HCT116 (cell line): ENCODE results near the gene WTAP. TPM values are rescaled to one million over a fixed set of nuclear protein-coding genes. Genes with fewer than 3 reads are reported as not detected.

ENCODE experiments used
- ATAC-seq: fragments of 200-7000 bp; cut with Tn5 transposase; 2 replicates; pipeline ENCODE4 v1.9.1; 2020; ENCODE audit warnings: mild to moderate bottlenecking, moderate library complexity
- BruUV-seq: library from RNA; stranded (reverse); fragments of 400-500 nt; replicated peaks from 2 replicates; lab custom pipeline; 2021; lab: Mats Ljungman, UMichigan
- CTCF ChIA-PET: fragments of 300-600 bp; sonication (Branson Sonifier 250); formaldehyde crosslinking; loops from one replicate; lab custom pipeline; 2021; ENCODE audit warnings: antibody characterized with exemption; lab: Charles Lee
- POLR2A ChIA-PET: fragments of 300-600, 350-600 bp; sonication (Branson Sonifier 250); formaldehyde crosslinking; loops from one replicate; lab custom pipeline; 2021; ENCODE audit warnings: antibody characterized with exemption; lab: Charles Lee
- RAD21 ChIA-PET, 2 experiments: fragments of 300-600 bp; sonication (Branson Sonifier 250); formaldehyde crosslinking; loops; one replicate each; lab custom pipeline; 2023; ENCODE audit warnings: low total read pairs in 2 of 2; ENCODE audit not compliant: uncharacterized antibody in 2 of 2, unreplicated experiment in 2 of 2, low non-redundant PET in 1 of 2; lab: Charles Lee
- DNase-seq: peaks from one replicate; pipeline ENCODE4 v3.0.0-alpha.2; 2010; ENCODE audit warnings: low read depth, low spot score
- H2AFZ ChIP-seq: fragments of 200-600 bp; shearing (Covaris generic), sonication (generic); 2 replicates; pipeline ENCODE4 v1.6.1; 2017; ENCODE audit warnings: low read depth, mixed run types, mixed read lengths, antibody characterized with exemption, low read length; ENCODE audit not compliant: poor library complexity, severe bottlenecking
- H3K27ac ChIP-seq: 2 replicates; pipeline ENCODE4 v1.5.1; 2012; ENCODE audit warnings: low read depth, low read length
- H3K27me3 ChIP-seq: fragments of 200-600 bp; sonication (generic); 2 replicates; pipeline ENCODE4 v1.6.1; 2016; ENCODE audit warnings: mixed run types, low read length, mixed read lengths; ENCODE audit not compliant: insufficient read depth
- H3K36me3 ChIP-seq, 2 experiments: fragments of 200-500 bp in 1 of 2; fragments of 200-600 bp in 1 of 2; sonication (Bioruptor generic) in 1 of 2; sonication (generic) in 1 of 2; 2 replicates each; pipeline versions ENCODE4 v1.5.1 to v1.6.1; 2014 to 2016; ENCODE audit warnings: low read length in 2 of 2, inconsistent platforms in 1 of 2, mixed read lengths in 1 of 2, mixed run types in 1 of 2; ENCODE audit not compliant: insufficient read depth in 2 of 2, control insufficient read depth in 1 of 2
- H3K4me1 ChIP-seq, 2 experiments: fragments of 200-600 bp in 1 of 2; sonication (generic) in 1 of 2; 2 replicates each; pipeline versions ENCODE4 v1.5.1 to v1.6.1; 2012 to 2017; ENCODE audit warnings: low read length in 2 of 2, inconsistent platforms in 1 of 2, mild to moderate bottlenecking in 1 of 2, mixed read lengths in 1 of 2, mixed run types in 1 of 2, moderate library complexity in 1 of 2; ENCODE audit not compliant: insufficient read depth in 2 of 2, control insufficient read depth in 1 of 2
- H3K4me2 ChIP-seq: fragments of 200-600 bp; sonication (generic); 2 replicates; pipeline ENCODE4 v1.6.1; 2017; ENCODE audit warnings: mixed run types, low read length, mixed read lengths
- H3K4me3 ChIP-seq, 2 experiments: fragments of 200-600 bp in 1 of 2; sonication (generic) in 1 of 2; replicated peaks in 1 of 2; 2 replicates each; pipeline ENCODE4 v1.5.1; 2011 to 2016; ENCODE audit warnings: low read length in 2 of 2, control low read depth in 1 of 2, low read depth in 1 of 2, mild to moderate bottlenecking in 1 of 2, mixed read lengths in 1 of 2, mixed run types in 1 of 2
- H3K79me2 ChIP-seq: fragments of 200-600 bp; sonication (generic); 2 replicates; pipeline ENCODE4 v1.6.1; 2017; ENCODE audit warnings: mild to moderate bottlenecking, mixed run types, low read length, moderate library complexity, mixed read lengths; ENCODE audit not compliant: insufficient read depth
- H3K9ac ChIP-seq: fragments of 200-600 bp; sonication (generic); 2 replicates; pipeline ENCODE4 v1.6.1; 2016; ENCODE audit warnings: low read length, mixed read lengths
- H3K9me2 ChIP-seq: fragments of 200-600 bp; sonication (generic), shearing (Covaris generic); 2 replicates; pipeline ENCODE4 v1.6.1; 2017; ENCODE audit warnings: mixed run types, mild to moderate bottlenecking, moderate library complexity; ENCODE audit not compliant: insufficient read depth
- H3K9me3 ChIP-seq, 2 experiments: fragments of 200-500 bp in 1 of 2; fragments of 200-600 bp in 1 of 2; sonication (Bioruptor generic) in 1 of 2; sonication (generic) in 1 of 2; 2 replicates each; pipeline ENCODE4 v1.6.1; 2014 to 2017; ENCODE audit warnings: low read length in 2 of 2, mixed read lengths in 2 of 2, inconsistent platforms in 1 of 2, low read depth in 1 of 2, mild to moderate bottlenecking in 1 of 2, mixed run types in 1 of 2, moderate library complexity in 1 of 2; ENCODE audit not compliant: control insufficient read depth in 1 of 2, insufficient read depth in 1 of 2
- H4K20me1 ChIP-seq: fragments of 200-600 bp; sonication (generic), shearing (Covaris generic); 2 replicates; pipeline ENCODE4 v1.6.1; 2017; ENCODE audit warnings: mixed run types, mild to moderate bottlenecking, moderate library complexity; ENCODE audit not compliant: insufficient read depth
- ATF3 ChIP-seq: IDR thresholded peaks from 2 replicates; pipeline ENCODE4 v1.6.1; 2012
- CBX3 ChIP-seq: IDR thresholded peaks from 2 replicates; pipeline ENCODE4 v1.6.1; 2012; ENCODE audit warnings: low read depth
- CEBPB ChIP-seq: IDR thresholded peaks from 2 replicates; pipeline ENCODE4 v1.6.1; 2012; ENCODE audit warnings: low read depth
- EGR1 ChIP-seq: IDR thresholded peaks from 2 replicates; pipeline ENCODE4 v1.6.1; 2012; ENCODE audit warnings: low read depth
- ELF1 ChIP-seq: IDR thresholded peaks from 2 replicates; pipeline ENCODE4 v1.6.1; 2012; ENCODE audit warnings: low read depth, borderline replicate concordance
- EZH2 ChIP-seq: fragments of 200-600 bp; sonication (generic); IDR thresholded peaks from 2 replicates; pipeline ENCODE4 v1.6.1; 2017; ENCODE audit warnings: antibody characterized with exemption, mixed run types
- EZH2phosphoT487 ChIP-seq: fragments of 200-600 bp; IDR thresholded peaks from 2 replicates; pipeline ENCODE4 v1.6.1; 2018; ENCODE audit warnings: antibody characterized with exemption, borderline replicate concordance
- MAX ChIP-seq: IDR thresholded peaks from 2 replicates; pipeline ENCODE4 v1.6.1; 2012
- POLR2A ChIP-seq: IDR thresholded peaks from 2 replicates; pipeline ENCODE4 v1.7.0; 2011; ENCODE audit warnings: borderline replicate concordance; ENCODE audit not compliant: insufficient read depth, insufficient read length; ENCODE audit errors: extremely low read depth
- POLR2AphosphoS5 ChIP-seq: IDR thresholded peaks from 2 replicates; pipeline ENCODE4 v1.6.1; 2011; ENCODE audit warnings: mild to moderate bottlenecking, low read depth, low read length, moderate library complexity
- RAD21 ChIP-seq: IDR thresholded peaks from 2 replicates; pipeline ENCODE4 v1.6.1; 2012; ENCODE audit warnings: low read depth, mild to moderate bottlenecking
- REST ChIP-seq: IDR thresholded peaks from 2 replicates; pipeline ENCODE4 v1.6.1; 2012; ENCODE audit warnings: low read depth
- SP1 ChIP-seq: IDR thresholded peaks from 2 replicates; pipeline ENCODE4 v1.6.1; 2012; ENCODE audit warnings: low read depth
- ZBTB33 ChIP-seq: IDR thresholded peaks from 2 replicates; pipeline ENCODE4 v1.6.1; 2011; ENCODE audit warnings: mild to moderate bottlenecking, low read length, moderate library complexity; ENCODE audit not compliant: insufficient replicate concordance; ENCODE audit errors: extremely low read depth
- intact Hi-C: fragments of 100-400 bp; cut with micrococcal nuclease; formaldehyde crosslinking; loops from 2 replicates; pipeline ENCODE4 v1.10.0; 2022
- total RNA-seq: library from RNA; stranded (reverse); gene quantifications from one replicate; pipeline ENCODE4 v1.2.1, GENCODE V29; 2021; ENCODE audit not compliant: unreplicated experiment

The WTAP gene
- total RNA-seq, 1 experiment from 2014 or later = 88.6 TPM

- H3K27ac ChIP-seq = no peak overlapping the region
- H3K4me2 ChIP-seq = no peak overlapping the region
- no peak for ATAC-seq
- TF ChIP-seq POLR2AphosphoS5 (no peak), EZH2 (no peak), EZH2phosphoT487 (no peak), ELF1 (no peak), POLR2A (no peak), MAX (no peak), SP1 (no peak)
- no peak overlapping the region for H3K9ac ChIP-seq
- BruUV-seq = no TSS peak
- H3K4me3 ChIP-seq = no peak overlapping the region
- no peak for DNase-seq
- H3K36me3 ChIP-seq = peaks cover 30 to 34% of the 10 kb centered on the region in 2 experiments
- H3K27me3 ChIP-seq = no peaks in the 10 kb centered on the region
- no peaks in the 10 kb centered on the region for H3K9me2 ChIP-seq
- H4K20me1 ChIP-seq = peaks cover 4% of the 10 kb centered on the region
- CTCF ChIA-PET = no interaction called here
- no peak overlapping the region for H2AFZ ChIP-seq
- H3K9me3 ChIP-seq = no peaks in the 10 kb centered on the region
- H3K4me1 ChIP-seq = no peaks in the 10 kb centered on the region
- POLR2A ChIA-PET = no interaction called here
- peaks cover 50% of the 10 kb centered on the region for H3K79me2 ChIP-seq
- RAD21 ChIA-PET = no interaction called here
- intact Hi-C loops = loop anchor here (5.0 kb wide), 1 partner anchor 175 kb away; no protein-coding TSS in a partner anchor
These were observed 70.2 kb downstream of the WTAP start for GRCh38 chr6:159797554-159797953.

- peaks cover 4% of the 10 kb centered on the region for H4K20me1 ChIP-seq
- no TSS peak for BruUV-seq
- no peak within 1 kb of the TSS for H3K27ac ChIP-seq
- peaks cover 21 to 24% of the 10 kb centered on the region in 2 experiments for H3K36me3 ChIP-seq
- DNase-seq (no peak), ATAC-seq (no peak)
- RAD21 ChIA-PET = no interaction called here
- POLR2A ChIA-PET = interaction anchor here (1.0 kb wide), 1 partner anchor 10 kb away, joined by 4 read pairs; the partner anchor contains the start of gene MRPL18
- no peak within 1 kb of the TSS for H3K9ac ChIP-seq
- CTCF ChIA-PET = no interaction called here
- H2AFZ ChIP-seq = no peak within 1 kb of the TSS
- no peaks in the 10 kb centered on the region for H3K27me3 ChIP-seq
- intact Hi-C loops = no loop called here
- H3K4me3 ChIP-seq = no peak within 1 kb of the TSS
- H3K9me3 ChIP-seq = no peaks in the 10 kb centered on the region
- H3K9me2 ChIP-seq = no peaks in the 10 kb centered on the region
- H3K4me1 ChIP-seq = no peaks in the 10 kb centered on the region
- peaks cover 23% of the 10 kb centered on the region for H3K79me2 ChIP-seq
- no peak within 1 kb of the TSS for H3K4me2 ChIP-seq
- TF ChIP-seq CBX3 (no peak), CEBPB (no peak), RAD21 (no peak), ZBTB33 (no peak), REST (no peak), ELF1 (no peak), POLR2AphosphoS5 (no peak), ATF3 (no peak), EGR1 (no peak)
These were observed 73.0 kb downstream of the WTAP start, which contains the start of gene PNLDC1 for GRCh38 chr6:159800141-159800865. TSS of gene PNLDC1 (plus strand) at chr6:159800276. CDS start at chr6:159800308, 32 bp downstream.
